Stimulated activated CD8-positive, alpha-beta memory T cell treated with anti-CD3 and anti-CD28 coated beads, Interleukin-12 subunit alpha, Interleukin-12 subunit beta, amount 100 ng/mL, for 24 hours (primary cell): Measurements from ENCODE around the gene TTLL11.

ENCODE experiments used
- DNase-seq: peaks from one replicate; pipeline ENCODE4 v3.0.0-alpha.2; 2020; ENCODE audit errors: extremely low read depth

The TTLL11 gene

DNA sequence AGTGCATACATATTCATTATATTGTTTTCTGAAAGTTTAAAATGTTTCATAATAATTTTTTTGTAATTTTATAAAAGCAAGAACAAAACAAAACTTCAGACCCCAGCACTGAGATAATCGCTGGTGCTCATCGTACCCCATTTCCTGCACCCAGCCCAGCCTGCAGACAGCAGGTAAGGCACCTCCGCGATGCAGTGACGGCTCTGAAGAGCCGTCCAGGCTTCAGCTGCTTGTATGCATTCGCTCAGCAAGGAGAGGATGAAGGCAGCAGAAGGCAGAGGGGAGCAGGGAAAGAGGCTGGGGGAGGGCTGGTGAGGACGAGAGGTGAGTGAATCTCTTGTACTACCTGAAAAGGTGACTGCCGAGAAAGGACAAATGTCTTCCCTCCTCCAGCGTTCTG lies 153.5 kb downstream of the TTLL11 start:
- DNase-seq: no peak

DNA sequence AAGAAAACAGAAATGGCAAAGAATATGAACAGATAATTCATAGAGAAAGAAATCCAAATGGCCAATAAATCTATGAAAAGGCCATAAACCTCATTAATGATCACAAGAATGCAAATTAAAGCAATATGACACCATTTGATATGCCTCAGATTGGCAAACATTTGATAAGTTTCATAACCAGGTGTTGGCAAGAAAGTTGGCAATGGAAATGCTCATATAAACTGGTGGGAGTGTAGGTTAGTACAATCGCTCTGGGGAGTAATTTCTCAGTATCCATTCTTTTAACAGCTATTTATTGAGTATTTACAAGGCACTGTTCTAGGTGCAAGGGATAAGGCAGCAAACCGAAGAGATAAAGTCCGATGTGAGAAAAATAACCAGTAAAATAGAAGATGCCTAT lies 154.5 kb downstream of the TTLL11 start:
- no peak for DNase-seq

- no peak for DNase-seq
Observed at GRCh38 chr9:121937240-121937639, 155.9 kb downstream of the TTLL11 start.

- no peak for DNase-seq
Observed at GRCh38 chr9:121935739-121936138, 157.4 kb downstream of the TTLL11 start.

DNA sequence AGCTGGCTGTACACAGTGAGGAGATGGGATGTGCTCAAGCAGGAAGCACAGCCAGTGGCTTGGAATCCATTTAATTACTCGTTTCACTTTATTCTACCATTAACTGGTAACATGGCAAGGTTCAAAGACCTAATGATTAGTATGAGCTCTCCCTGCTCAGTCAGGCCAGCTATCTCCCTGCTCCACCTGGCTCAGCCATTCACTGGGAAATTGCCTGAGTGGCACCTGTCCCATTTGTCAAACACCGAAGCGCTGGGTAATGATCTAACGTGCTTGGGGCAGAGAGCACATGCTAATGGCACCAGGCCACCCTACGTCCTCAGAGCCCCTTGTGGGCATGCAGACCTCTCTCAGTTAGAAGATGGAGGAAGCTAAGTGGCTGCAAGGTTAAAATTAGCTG lies 162.2 kb downstream of the TTLL11 start:
- DNase-seq: no peak

- no peak for DNase-seq
Observed at GRCh38 chr9:121929893-121930875, 162.9 kb downstream of the TTLL11 start.

GRCh38 chr9:121927636-121928035 lies 165.5 kb downstream of the TTLL11 start:
- no peak for DNase-seq

DNA sequence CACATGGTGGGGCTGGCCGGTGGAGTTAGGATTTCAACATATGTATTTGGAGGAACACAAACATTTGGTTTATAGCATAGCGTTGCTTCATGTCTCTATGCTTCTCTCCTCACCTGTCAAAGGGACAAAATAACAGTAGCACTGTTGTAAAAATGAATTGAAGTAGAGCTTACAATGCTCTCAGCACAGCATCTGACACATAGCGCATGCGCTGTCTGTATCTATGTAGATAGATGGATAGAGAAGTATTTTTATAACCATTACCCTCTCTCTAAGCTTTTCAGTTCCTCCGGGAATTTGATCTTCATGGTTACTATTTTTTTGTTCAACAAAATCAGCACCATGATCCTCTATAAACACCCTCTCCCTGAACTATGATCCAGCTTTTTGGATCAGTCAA lies 166.0 kb downstream of the TTLL11 start:
- DNase-seq: no peak

DNA sequence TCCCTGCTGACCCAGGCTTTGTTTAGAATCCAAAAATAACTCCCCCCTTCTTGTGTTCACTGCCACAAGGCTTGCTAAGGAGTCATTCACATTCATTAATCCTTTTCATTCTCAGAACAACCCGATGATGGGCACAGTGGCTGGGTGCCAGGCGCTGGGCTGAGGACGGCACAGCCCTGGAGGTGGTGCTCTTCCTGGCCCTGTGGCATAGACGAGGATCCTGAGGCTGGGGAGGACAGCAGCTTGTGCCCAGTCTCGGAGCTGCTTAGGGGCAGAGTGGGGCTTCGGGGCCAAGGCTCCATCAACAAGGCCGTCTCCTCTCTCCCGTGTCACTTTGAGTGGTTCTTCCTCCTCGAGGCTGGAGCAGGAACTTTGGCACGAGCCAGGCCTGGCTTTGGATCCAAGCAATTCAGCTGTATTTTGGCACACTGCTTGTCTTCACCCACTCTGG lies 166.7 kb downstream of the TTLL11 start:
- DNase-seq: no peak

DNA sequence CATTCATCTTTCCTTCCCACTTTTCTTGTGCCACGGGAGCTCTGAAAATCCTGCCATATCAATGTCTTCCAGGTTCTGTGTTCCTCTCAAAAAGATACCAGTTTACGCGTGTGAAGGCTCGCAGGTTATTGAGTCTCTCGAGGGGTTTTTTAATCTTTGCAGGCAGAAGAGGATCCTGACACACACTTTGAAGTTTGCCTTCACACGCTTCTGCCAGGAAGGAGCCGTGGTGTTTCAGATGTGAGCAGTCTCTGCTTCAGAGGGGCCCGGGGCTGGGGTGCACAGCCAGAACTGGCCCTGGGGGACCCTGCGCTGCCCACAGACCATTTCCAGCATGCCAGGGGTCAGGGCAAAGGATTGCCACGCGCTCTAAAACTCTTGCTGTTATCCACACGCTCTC lies 167.2 kb downstream of the TTLL11 start:
- DNase-seq: no peak

- DNase-seq: no peak
Observed at GRCh38 chr9:121924700-121925099, 168.4 kb downstream of the TTLL11 start.

DNA sequence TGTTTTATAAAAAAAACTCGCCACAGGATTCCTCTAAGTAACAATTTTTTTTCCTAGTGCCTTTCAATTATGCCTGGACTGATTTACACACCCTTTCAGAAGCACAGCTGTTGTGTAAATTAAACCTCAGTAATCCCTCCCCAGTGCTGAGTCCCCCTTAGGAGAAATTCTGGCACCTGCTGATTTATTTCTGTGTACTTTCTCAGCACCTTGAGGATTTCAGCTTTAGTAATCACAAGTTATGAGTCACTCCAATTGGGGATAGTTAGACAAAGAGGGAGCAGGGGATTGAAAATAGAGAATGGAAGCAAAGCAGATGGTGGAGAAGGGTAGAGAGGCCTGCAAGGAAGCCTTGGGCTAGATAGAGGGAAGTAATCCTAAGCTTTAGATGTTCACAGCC lies 171.7 kb downstream of the TTLL11 start:
- DNase-seq: no peak

GRCh38 chr9:121917375-121918335 lies 175.5 kb downstream of the TTLL11 start:
- DNase-seq: no peak

DNA sequence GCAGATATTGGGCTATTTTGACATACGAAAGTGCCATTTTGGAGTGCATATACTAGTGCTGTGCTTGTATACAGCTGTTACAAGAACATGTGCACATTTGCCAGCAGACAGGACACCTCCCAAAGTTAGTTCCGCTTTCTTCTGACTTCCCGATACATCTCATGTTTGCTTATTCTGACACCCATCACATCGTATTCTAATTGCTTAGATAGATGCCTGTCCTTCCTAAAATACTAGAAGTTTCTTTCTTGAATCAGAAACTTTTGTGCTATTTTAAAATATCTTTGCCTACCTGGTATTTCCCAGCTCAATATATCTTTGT lies 177.8 kb downstream of the TTLL11 start:
- no peak for DNase-seq

DNA sequence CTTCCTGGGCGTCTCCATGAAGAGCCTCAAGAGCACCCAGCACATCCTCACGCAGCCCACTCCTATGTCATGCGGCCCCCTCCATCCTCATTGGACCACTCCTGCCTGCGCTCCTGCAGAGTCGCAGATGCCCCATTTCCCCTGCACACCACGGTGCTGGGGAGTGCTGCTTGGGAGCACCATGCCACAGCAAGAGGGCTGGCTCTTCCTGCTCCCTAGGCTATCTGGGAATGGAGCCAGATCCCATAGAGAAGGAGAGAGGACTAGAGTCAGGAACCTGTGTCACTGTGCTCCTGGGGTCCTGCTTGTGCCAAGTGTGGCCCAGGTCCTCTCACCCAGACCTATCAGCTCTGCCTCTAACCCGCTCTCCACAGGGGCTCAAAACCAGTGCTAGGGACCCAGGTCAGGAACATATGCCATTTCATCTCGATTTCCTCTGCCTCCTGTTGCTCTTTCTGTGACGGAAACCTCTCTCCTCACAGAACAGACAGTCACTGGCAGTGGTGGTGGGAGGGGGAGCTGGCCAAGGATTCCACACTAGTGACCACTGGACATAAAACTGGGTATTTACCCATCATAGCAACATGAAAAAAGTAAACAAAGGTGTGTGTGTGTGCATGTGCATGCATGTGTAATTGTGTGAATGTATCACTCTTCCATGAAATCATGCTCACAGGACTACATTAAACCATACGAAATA lies 178.4 kb downstream of the TTLL11 start:
- DNase-seq: no peak

- no peak for DNase-seq
Observed at GRCh38 chr9:121914017-121914595, 179.0 kb downstream of the TTLL11 start.

DNA sequence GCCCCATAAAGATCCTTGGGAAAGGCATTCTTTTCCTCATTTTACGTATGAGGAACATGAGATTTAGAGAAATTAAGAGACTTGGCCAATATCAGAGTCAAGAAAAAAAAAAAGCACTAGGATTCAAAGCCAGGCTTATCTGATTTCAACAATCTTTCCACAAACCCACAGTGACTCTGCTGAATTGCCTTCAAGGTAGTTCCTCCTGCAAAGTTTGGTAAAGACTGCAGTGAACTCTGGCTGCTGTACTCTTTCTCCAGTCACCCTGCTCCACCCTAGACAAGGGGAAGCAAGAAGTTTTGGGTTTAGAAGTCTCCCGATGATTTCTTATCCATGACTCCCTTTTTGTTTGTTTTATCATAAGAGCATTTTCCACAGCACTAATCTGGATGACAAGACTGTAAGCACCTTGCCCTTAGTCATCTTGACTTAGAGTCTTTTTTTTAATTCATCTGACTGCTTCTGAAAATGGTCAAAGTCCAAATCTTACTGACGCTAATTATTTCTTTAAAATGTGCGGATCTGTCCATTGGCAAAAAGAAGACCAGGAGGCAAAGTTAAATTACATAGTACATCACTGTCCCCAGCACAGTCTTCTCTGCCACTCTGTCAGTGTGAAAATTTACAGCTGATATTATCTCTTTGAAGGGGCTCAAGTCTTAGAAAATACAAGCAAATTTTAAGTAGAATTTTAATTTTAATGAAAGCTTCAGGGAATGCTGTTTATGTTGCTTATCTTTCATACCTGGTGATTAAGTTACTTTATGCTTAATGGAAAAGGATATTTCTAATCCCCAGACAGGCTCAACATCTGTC lies 180.1 kb downstream of the TTLL11 start:
- DNase-seq: no peak

- DNase-seq: no peak
Observed at GRCh38 chr9:121910491-121911040, 182.5 kb downstream of the TTLL11 start.

- no peak for DNase-seq
Observed at GRCh38 chr9:121909111-121909510, 184.0 kb downstream of the TTLL11 start.
